ENCODE measurements around the gene CNEP1R1. TPM values are rescaled to one million over a fixed set of nuclear protein-coding genes. Genes with fewer than 3 reads are reported as not detected.

The CNEP1R1 gene
- total and polyA plus RNA-seq, 9 of the 15 experiments (the other 6 are each of a cell fraction or from before 2014, with no cell fraction given), result 7.6 to 20.1 (median 10.6) TPM

DNA sequence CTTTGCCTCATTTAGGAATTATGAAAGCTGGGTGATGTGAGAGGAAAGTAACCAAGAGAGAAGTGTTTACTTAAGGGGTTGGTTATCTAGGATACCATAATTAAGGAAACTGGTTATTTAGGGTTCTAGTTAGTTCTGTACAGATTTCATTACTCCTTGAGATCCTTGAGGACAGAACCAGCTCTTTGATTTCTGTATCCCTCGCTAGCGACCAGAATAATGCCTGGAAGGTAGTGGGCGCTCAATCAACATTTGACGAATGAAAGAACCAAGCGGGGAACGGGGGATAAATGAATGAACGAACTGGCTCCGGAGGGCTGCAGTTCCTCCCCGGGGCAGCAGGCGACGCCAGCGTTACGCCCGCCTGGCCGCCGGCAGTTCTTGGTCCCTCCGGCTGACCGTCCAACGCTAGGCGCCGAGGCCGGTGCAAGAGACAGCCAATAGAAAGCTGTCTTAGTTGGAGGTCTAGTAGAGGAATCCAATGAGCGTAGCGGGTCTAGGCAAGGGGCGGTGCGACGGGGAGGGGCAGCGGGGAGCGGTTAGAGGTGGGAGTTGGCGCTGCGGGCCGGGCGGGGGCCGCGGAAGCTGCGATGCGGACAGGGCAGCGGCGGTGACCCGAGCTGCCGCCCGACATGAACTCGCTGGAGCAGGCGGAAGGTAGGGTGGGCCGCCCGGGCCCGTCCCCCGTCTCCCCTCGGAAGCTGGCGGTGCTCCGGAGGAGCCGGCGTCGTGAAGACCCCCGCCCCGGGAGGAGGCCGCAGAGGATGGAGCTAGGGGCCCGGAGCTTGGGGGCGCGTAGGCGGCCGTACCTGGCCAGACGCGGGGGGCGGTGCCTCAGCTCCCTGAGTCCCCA, at the start of gene CNEP1R1 (continued):
- TF ChIP-seq ETV6 (IDR thresholded peaks at IDR 0.05; ENCODE audit: borderline replicate concordance in 1 of 2, low read depth in 2 of 2, low read length in 1 of 2), result no peak
- no peak for TF ChIP-seq ETV6 (CRISPR knock-in tag; IDR thresholded peaks at IDR 0.05; ENCODE audit: borderline replicate concordance)
- TF ChIP-seq, protein P1, sequence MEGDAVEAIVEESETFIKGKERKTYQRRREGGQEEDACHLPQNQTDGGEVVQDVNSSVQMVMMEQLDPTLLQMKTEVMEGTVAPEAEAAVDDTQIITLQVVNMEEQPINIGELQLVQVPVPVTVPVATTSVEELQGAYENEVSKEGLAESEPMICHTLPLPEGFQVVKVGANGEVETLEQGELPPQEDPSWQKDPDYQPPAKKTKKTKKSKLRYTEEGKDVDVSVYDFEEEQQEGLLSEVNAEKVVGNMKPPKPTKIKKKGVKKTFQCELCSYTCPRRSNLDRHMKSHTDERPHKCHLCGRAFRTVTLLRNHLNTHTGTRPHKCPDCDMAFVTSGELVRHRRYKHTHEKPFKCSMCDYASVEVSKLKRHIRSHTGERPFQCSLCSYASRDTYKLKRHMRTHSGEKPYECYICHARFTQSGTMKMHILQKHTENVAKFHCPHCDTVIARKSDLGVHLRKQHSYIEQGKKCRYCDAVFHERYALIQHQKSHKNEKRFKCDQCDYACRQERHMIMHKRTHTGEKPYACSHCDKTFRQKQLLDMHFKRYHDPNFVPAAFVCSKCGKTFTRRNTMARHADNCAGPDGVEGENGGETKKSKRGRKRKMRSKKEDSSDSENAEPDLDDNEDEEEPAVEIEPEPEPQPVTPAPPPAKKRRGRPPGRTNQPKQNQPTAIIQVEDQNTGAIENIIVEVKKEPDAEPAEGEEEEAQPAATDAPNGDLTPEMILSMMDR (IDR thresholded peaks at IDR 0.05 in 2 of 3, conservative IDR thresholded peaks at IDR 0.05 in 1 of 3; ENCODE audit: insufficient read depth in 2 of 3, low read depth in 1 of 3, low read length in 3 of 3), result peak; percentile 97 to 100 (median 99)
- TF ChIP-seq, protein P2, sequence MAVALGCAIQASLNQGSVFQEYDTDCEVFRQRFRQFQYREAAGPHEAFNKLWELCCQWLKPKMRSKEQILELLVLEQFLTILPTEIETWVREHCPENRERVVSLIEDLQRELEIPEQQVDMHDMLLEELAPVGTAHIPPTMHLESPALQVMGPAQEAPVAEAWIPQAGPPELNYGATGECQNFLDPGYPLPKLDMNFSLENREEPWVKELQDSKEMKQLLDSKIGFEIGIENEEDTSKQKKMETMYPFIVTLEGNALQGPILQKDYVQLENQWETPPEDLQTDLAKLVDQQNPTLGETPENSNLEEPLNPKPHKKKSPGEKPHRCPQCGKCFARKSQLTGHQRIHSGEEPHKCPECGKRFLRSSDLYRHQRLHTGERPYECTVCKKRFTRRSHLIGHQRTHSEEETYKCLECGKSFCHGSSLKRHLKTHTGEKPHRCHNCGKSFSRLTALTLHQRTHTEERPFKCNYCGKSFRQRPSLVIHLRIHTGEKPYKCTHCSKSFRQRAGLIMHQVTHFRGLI (CRISPR knock-in tag; IDR thresholded peaks at IDR 0.05), result no peak
- TF ChIP-seq RBM22 (IDR thresholded peaks at IDR 0.05; ENCODE audit: low read depth, low read length, poor library complexity, severe bottlenecking), result no peak
- TF ChIP-seq MYC (IDR thresholded peaks at IDR 0.05; ENCODE audit: low read depth, low read length), result no peak; the same call in 1 of the 2 replicates
- TF ChIP-seq MYC (CRISPR knock-in tag; IDR thresholded peaks at IDR 0.05; ENCODE audit: borderline replicate concordance, low read depth), result no peak
- TF ChIP-seq, protein P3, sequence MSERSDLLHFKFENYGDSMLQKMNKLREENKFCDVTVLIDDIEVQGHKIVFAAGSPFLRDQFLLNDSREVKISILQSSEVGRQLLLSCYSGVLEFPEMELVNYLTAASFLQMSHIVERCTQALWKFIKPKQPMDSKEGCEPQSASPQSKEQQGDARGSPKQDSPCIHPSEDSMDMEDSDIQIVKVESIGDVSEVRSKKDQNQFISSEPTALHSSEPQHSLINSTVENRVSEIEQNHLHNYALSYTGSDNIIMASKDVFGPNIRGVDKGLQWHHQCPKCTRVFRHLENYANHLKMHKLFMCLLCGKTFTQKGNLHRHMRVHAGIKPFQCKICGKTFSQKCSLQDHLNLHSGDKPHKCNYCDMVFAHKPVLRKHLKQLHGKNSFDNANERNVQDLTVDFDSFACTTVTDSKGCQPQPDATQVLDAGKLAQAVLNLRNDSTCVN (CRISPR knock-in tag; IDR thresholded peaks at IDR 0.05), result no peak
- TF ChIP-seq, protein P4, sequence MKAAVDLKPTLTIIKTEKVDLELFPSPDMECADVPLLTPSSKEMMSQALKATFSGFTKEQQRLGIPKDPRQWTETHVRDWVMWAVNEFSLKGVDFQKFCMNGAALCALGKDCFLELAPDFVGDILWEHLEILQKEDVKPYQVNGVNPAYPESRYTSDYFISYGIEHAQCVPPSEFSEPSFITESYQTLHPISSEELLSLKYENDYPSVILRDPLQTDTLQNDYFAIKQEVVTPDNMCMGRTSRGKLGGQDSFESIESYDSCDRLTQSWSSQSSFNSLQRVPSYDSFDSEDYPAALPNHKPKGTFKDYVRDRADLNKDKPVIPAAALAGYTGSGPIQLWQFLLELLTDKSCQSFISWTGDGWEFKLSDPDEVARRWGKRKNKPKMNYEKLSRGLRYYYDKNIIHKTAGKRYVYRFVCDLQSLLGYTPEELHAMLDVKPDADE (conservative IDR thresholded peaks at IDR 0.05; ENCODE audit: control insufficient read depth, low read depth, low read length), result peak; percentile 27; the same call in 1 of the 2 replicates
- TF ChIP-seq BCL6 (CRISPR knock-in tag; IDR thresholded peaks at IDR 0.05), result no peak
- TF ChIP-seq SMARCC2 (IDR thresholded peaks at IDR 0.05; ENCODE audit: low read depth), result no peak
- TF ChIP-seq TAL1 (IDR thresholded peaks at IDR 0.05), result no peak
- TF ChIP-seq PCBP2 (IDR thresholded peaks at IDR 0.05; ENCODE audit: low read depth, low read length, poor library complexity, severe bottlenecking), result no peak
- TF ChIP-seq KDM4B (IDR thresholded peaks at IDR 0.05; ENCODE audit: borderline replicate concordance in 2 of 2, low read depth in 1 of 2), result 0 out of 4 replicates have a peak, but pooled peaks of 1 of the 2 experiments have one; percentile 68
- peak; percentile 66 for TF ChIP-seq JUND (IDR thresholded peaks at IDR 0.05; ENCODE audit: borderline replicate concordance, low read depth, low read length)
- no peak; the same call in 2 of the 3 replicates for TF ChIP-seq JUND (tag; IDR thresholded peaks at IDR 0.05; ENCODE audit: borderline replicate concordance, low read depth, low read length)
- peak; percentile 40; the same call in 1 of the 2 replicates for TF ChIP-seq SOX6 (IDR thresholded peaks at IDR 0.05)
- no peak for TF ChIP-seq TFAM (CRISPR knock-in tag; conservative IDR thresholded peaks at IDR 0.05)
- 0 out of 2 replicates have a peak, but pooled peaks have one; percentile 3 for TF ChIP-seq CBFA2T3 (IDR thresholded peaks at IDR 0.05)
- no peak; the same call in 1 of the 2 replicates for TF ChIP-seq ZEB2 (IDR thresholded peaks at IDR 0.05)
- TF ChIP-seq MAZ (CRISPR knock-in tag; conservative IDR thresholded peaks at IDR 0.05 in 1 of 2, IDR thresholded peaks at IDR 0.05 in 1 of 2), result peak; percentile 100
